Neural progenitor cell (in vitro differentiated cells): Measurements from ENCODE around the gene ETFRF1.

Experiments used
- CTCF ChIP-seq: fragments of 200-600 bp; sonication (generic); IDR thresholded peaks from 2 replicates; pipeline ENCODE4 v1.5.1; 2017; ENCODE audit warnings: antibody characterized with exemption, mild to moderate bottlenecking
- EZH2 ChIP-seq: fragments of 200-600 bp; sonication (generic); IDR thresholded peaks from 2 replicates; pipeline ENCODE4 v1.6.1; 2017; ENCODE audit warnings: antibody characterized with exemption, mild to moderate bottlenecking, moderate library complexity

- TF ChIP-seq EZH2 (no peak), CTCF (no peak)
Observed at GRCh38 chr12:25251769-25252168, 56.7 kb downstream of the ETFRF1 start.
